Suprapubic skin (tissue), 4 donors: Measurements from ENCODE around the gene PLXNC1. TPM values are rescaled to one million over a fixed set of nuclear protein-coding genes. Genes with fewer than 3 reads are reported as not detected.

Experiments used
- DNase-seq, 2 donors: peaks; one replicate each; pipeline ENCODE4 v3.0.0-alpha.2; 2019; ENCODE audit warnings: low spot score in 2 of 2
- H3K27ac ChIP-seq: fragments of 200-600 bp; sonication (generic); one replicate; pipeline ENCODE4 v1.5.1; 2019
- H3K27me3 ChIP-seq: fragments of 200-600 bp; sonication (generic); one replicate; pipeline ENCODE4 v1.5.1; 2019
- H3K36me3 ChIP-seq: fragments of 200-600 bp; sonication (generic); one replicate; pipeline ENCODE4 v1.5.1; 2019
- H3K4me1 ChIP-seq: fragments of 200-600 bp; sonication (generic); one replicate; pipeline ENCODE4 v1.5.1; 2019
- H3K4me3 ChIP-seq: fragments of 200-600 bp; sonication (generic); one replicate; pipeline ENCODE4 v1.5.1; 2019; ENCODE audit warnings: mild to moderate bottlenecking
- H3K9me3 ChIP-seq: fragments of 200-600 bp; sonication (generic); one replicate; pipeline ENCODE4 v1.5.1; 2019
- EP300 ChIP-seq: sonication (generic); formaldehyde crosslinking; IDR thresholded peaks from one replicate; pipeline ENCODE4 v1.6.1; 2017; ENCODE audit warnings: antibody characterized with exemption
- POLR2A ChIP-seq, 2 donors: fragments of 450-650 bp; IDR thresholded peaks; one replicate each; pipeline ENCODE4 v1.6.1; 2017; ENCODE audit warnings: antibody characterized with exemption in 2 of 2, mild to moderate bottlenecking in 2 of 2, moderate library complexity in 2 of 2
- POLR2AphosphoS5 ChIP-seq, 3 donors: sonication (generic); formaldehyde crosslinking; IDR thresholded peaks; one replicate each; pipeline ENCODE4 v1.6.1; 2017; ENCODE audit warnings: antibody characterized with exemption in 3 of 3
- WGBS: methylation state at CpG from one replicate; pipeline ENCODE4 v1.1.5; 2018; 5-methylcytosine and 5-hydroxymethylcytosine counted together
- total RNA-seq, 4 donors: library from RNA; depleted of rRNA; stranded (reverse); fragments of >200 nt; gene quantifications; one replicate each; pipeline ENCODE4 v1.1.0, GENCODE V29; 2016
- TF ChIP-seq, protein P1 (sequence below), 2 donors: fragments of 200-600 bp in 1 of 2; fragments of 450-650 bp in 1 of 2; sonication (generic) in 1 of 2; IDR thresholded peaks; one replicate each; pipeline ENCODE4 v1.5.1; 2016 to 2019; ENCODE audit warnings: antibody characterized with exemption in 2 of 2, mild to moderate bottlenecking in 1 of 2, moderate library complexity in 1 of 2

Gene PLXNC1
- total RNA-seq, 4 donors from 2014 or later = 8.1 to 30.9 (median 15.3) TPM

DNA sequence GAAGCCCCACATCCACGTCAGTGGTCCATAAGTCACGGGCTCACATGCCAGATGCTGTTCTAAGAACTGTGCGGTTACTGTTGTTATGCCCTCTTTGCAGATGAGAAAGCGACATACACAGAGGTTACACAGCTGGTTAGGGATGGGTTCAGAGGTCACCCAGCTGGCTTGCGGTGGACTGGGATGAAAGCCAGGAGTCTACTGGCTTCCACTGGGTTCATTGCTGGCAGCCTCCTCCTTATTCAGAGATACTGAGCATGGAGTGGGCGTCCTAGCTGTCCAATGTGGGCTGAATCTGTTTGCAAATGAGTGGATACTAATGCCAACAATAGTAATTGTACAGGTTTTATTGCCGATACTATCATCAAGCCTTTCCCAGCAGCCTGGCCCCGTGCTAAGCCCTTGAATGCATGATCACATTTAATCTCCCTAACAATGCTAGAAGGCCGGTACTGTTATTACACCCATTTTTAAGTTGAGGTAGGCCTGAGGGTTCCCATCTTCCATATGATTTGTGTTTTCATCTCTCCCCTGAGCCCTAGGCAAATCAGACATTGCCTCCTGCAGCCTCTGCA lies 129.1 kb downstream of the PLXNC1 start:
- Histone ChIP-seq H3K27ac (no peak overlapping the region), H3K4me1 (no peaks in the 10 kb centered on the region), H3K27me3 (no peaks in the 10 kb centered on the region), H3K36me3 (no peaks in the 10 kb centered on the region), H3K9me3 (no peaks in the 10 kb centered on the region), H3K4me3 (no peak overlapping the region)
- DNase-seq = peak in 1 of 2 donors; percentile 31
- 86% methylated on average over 9 of the region's 9 CpGs for WGBS
- TF ChIP-seq EP300 (no peak), POLR2AphosphoS5 (IDR thresholded peaks at IDR 0.05) (no peak), POLR2A (IDR thresholded peaks at IDR 0.05) (no peak)
- TF ChIP-seq, protein P1, sequence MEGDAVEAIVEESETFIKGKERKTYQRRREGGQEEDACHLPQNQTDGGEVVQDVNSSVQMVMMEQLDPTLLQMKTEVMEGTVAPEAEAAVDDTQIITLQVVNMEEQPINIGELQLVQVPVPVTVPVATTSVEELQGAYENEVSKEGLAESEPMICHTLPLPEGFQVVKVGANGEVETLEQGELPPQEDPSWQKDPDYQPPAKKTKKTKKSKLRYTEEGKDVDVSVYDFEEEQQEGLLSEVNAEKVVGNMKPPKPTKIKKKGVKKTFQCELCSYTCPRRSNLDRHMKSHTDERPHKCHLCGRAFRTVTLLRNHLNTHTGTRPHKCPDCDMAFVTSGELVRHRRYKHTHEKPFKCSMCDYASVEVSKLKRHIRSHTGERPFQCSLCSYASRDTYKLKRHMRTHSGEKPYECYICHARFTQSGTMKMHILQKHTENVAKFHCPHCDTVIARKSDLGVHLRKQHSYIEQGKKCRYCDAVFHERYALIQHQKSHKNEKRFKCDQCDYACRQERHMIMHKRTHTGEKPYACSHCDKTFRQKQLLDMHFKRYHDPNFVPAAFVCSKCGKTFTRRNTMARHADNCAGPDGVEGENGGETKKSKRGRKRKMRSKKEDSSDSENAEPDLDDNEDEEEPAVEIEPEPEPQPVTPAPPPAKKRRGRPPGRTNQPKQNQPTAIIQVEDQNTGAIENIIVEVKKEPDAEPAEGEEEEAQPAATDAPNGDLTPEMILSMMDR (IDR thresholded peaks at IDR 0.05) = no peak

DNA sequence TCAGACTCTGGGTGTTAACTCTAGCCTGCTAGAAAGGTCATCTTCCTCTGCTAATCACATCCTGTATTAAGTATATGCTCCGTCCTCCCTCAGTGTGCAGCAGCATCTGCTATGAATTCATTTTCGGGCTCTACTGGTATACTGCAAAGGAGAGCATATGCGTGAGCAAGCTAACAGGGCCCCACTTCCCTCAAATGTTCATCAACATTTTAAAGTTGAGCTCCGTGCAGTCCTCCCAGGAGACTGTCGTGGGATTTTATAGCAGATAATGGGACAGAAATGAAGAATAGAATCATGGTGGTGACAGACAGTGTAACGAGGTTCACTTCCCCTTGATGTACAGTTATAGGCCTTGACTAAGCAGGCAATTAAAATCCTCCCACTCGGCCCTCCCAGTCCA lies 131.7 kb downstream of the PLXNC1 start:
- Histone ChIP-seq H3K27ac (no peak overlapping the region), H3K27me3 (no peaks in the 10 kb centered on the region), H3K9me3 (no peaks in the 10 kb centered on the region), H3K4me1 (no peaks in the 10 kb centered on the region), H3K36me3 (no peaks in the 10 kb centered on the region), H3K4me3 (no peak overlapping the region)
- TF ChIP-seq, protein P1 (IDR thresholded peaks at IDR 0.05) = no peak
- TF ChIP-seq POLR2A (IDR thresholded peaks at IDR 0.05) (no peak), EP300 (no peak), POLR2AphosphoS5 (IDR thresholded peaks at IDR 0.05) (no peak)
- 96% methylated on average over 7 of the region's 7 CpGs for WGBS
- no peak for DNase-seq

DNA sequence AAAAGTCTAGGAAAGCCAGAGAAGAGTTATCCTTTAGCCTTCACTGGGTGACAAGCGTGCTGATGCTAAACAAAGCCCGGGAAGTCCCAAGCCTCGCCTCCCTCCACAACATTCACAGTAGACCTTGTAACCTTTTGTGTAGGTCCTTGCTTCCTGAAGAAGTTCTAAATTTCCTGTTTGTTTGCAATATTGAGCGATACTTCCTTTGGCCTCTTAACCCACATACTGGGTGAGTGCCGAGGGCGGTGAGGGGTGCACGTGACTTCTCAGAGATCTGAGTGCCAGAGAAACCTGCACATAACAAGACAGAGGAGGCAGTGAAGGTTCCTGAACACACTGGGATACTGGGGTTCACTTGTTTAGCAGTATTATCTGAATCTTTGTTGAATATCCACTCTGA lies 134.3 kb downstream of the PLXNC1 start:
- WGBS = 54% methylated on average over 7 of the region's 7 CpGs
- Histone ChIP-seq H3K36me3 (no peaks in the 10 kb centered on the region), H3K9me3 (no peaks in the 10 kb centered on the region), H3K4me1 (no peaks in the 10 kb centered on the region), H3K27me3 (no peaks in the 10 kb centered on the region), H3K27ac (no peak overlapping the region), H3K4me3 (no peak overlapping the region)
- DNase-seq = no peak
- TF ChIP-seq POLR2AphosphoS5 (IDR thresholded peaks at IDR 0.05) (no peak), EP300 (no peak), POLR2A (IDR thresholded peaks at IDR 0.05) (no peak)
- TF ChIP-seq, protein P1 (IDR thresholded peaks at IDR 0.05) = no peak

DNA sequence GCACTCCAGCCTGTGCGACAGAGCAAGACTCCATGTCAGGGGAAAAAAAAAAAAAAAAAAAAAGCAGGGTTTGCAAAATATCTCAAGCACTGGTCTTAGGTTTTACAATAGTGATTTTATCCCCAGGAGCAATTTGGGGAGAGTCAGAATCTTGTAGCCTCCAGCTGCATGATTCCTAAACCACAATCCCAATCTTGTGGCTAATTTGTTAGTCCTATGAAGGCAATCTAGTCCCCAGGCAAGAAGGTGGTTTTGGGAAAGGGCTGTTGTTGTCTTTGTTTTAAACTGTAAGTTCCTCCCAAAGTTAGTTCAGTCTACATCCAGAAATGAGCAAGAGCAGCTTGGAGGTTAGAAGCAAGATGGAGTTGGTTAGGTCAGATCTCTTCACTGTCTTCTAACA lies 135.7 kb downstream of the PLXNC1 start:
- no peaks in the 10 kb centered on the region for H3K36me3 ChIP-seq

DNA sequence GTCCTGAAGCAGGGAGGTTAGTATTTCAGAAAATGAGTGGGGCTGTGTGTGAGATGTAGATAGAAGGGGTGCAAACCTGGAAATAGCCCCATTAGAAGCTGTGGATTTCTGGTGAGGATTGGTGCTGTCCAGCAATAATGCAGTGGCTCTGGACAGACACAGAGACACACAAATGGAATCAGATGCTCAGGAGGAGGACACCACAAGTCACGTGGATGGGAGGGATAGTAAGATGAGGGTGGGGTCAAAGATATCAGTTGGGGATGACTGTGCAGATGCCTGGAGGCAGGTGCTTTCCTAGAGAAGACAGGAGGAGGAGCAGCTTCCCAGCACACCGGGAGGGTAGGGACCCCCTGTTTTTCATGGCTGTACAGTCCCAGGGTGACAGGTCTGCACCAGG lies 136.5 kb downstream of the PLXNC1 start:
- no peak overlapping the region for H3K27ac ChIP-seq
- TF ChIP-seq POLR2AphosphoS5 (IDR thresholded peaks at IDR 0.05) = no peak
- TF ChIP-seq, protein P1 (IDR thresholded peaks at IDR 0.05) = no peak
- no peak for TF ChIP-seq EP300
- TF ChIP-seq POLR2A (IDR thresholded peaks at IDR 0.05) = no peak
- H3K4me1 ChIP-seq = peaks cover 8% of the 10 kb centered on the region
- WGBS = 51% methylated on average over 2 of the region's 2 CpGs
- no peaks in the 10 kb centered on the region for H3K36me3 ChIP-seq
- H3K9me3 ChIP-seq = no peaks in the 10 kb centered on the region
- no peak for DNase-seq
- no peaks in the 10 kb centered on the region for H3K27me3 ChIP-seq
- no peak overlapping the region for H3K4me3 ChIP-seq

More for the DNA sequence above, 135.7 kb downstream of the PLXNC1 start:
- DNase-seq = no peak
- Histone ChIP-seq H3K27ac (no peak overlapping the region), H3K4me3 (no peak overlapping the region), H3K4me1 (no peaks in the 10 kb centered on the region), H3K27me3 (no peaks in the 10 kb centered on the region), H3K9me3 (no peaks in the 10 kb centered on the region)
- 92% methylated on average over 1 of the region's 1 CpG for WGBS
- TF ChIP-seq EP300 = no peak
- TF ChIP-seq POLR2AphosphoS5 (IDR thresholded peaks at IDR 0.05) = no peak
- no peak for TF ChIP-seq POLR2A (IDR thresholded peaks at IDR 0.05)
- TF ChIP-seq, protein P1 (IDR thresholded peaks at IDR 0.05) = no peak
